Mesenchymal stem cell (in vitro differentiated cells and primary cell): ENCODE measurements around the gene ATG5. TPM values are rescaled to one million over a fixed set of nuclear protein-coding genes. Genes with fewer than 3 reads are reported as not detected.
A peak's percentile ranks its signal among the peaks of the same experiment; 100 is the strongest.

Source experiments
- DNase-seq: peaks from one replicate; pipeline ENCODE4 v3.0.0-alpha.2; 2013
- H2AFZ ChIP-seq: one replicate; pipeline ENCODE4 v1.6.1; 2013; ENCODE audit warnings: low read depth, mild to moderate bottlenecking, control low read depth, inconsistent platforms, low read length, moderate library complexity
- H2AK5ac ChIP-seq: 2 replicates; pipeline ENCODE4 v1.6.1; 2013; ENCODE audit warnings: low read length, moderate library complexity, mild to moderate bottlenecking, inconsistent platforms; ENCODE audit not compliant: severe bottlenecking
- H2BK120ac ChIP-seq: one replicate; pipeline ENCODE4 v1.6.1; 2013; ENCODE audit warnings: low read depth, mild to moderate bottlenecking, inconsistent platforms, low read length, moderate library complexity
- H2BK12ac ChIP-seq, 2 experiments: one replicate each; pipeline ENCODE4 v1.6.1; 2013; ENCODE audit warnings: inconsistent platforms in 2 of 2, low read length in 2 of 2, mild to moderate bottlenecking in 2 of 2, moderate library complexity in 2 of 2, control low read depth in 1 of 2
- H2BK15ac ChIP-seq: one replicate; pipeline ENCODE4 v1.6.1; 2013; ENCODE audit warnings: mild to moderate bottlenecking, low read depth, inconsistent platforms; ENCODE audit not compliant: poor library complexity, severe bottlenecking
- H2BK5ac ChIP-seq: 2 replicates; pipeline ENCODE4 v1.6.1; 2013; ENCODE audit warnings: low read depth, mild to moderate bottlenecking, low read length, control low read depth, inconsistent platforms; ENCODE audit not compliant: poor library complexity, severe bottlenecking
- H3K14ac ChIP-seq, 2 experiments: one replicate each; pipeline ENCODE4 v1.6.1; 2013; ENCODE audit warnings: inconsistent platforms in 2 of 2, low read length in 2 of 2, control low read depth in 1 of 2, mild to moderate bottlenecking in 1 of 2, moderate library complexity in 1 of 2
- H3K18ac ChIP-seq, 2 experiments: one replicate each; pipeline ENCODE4 v1.6.1; 2013; ENCODE audit warnings: inconsistent platforms in 2 of 2, low read length in 2 of 2, control low read depth in 1 of 2, low read depth in 1 of 2, mild to moderate bottlenecking in 1 of 2
- H3K23ac ChIP-seq, 2 experiments: one replicate each; pipeline ENCODE4 v1.6.1; 2013; ENCODE audit warnings: inconsistent platforms in 2 of 2, low read length in 2 of 2, mild to moderate bottlenecking in 2 of 2, moderate library complexity in 2 of 2, control low read depth in 1 of 2
- H3K27ac ChIP-seq: 2 replicates; pipeline ENCODE4 v1.5.1; 2013; ENCODE audit warnings: mild to moderate bottlenecking, moderate library complexity, low read length, control low read depth, inconsistent platforms; ENCODE audit not compliant: poor library complexity, severe bottlenecking
- H3K27me3 ChIP-seq, 2 experiments: 2 replicates each; pipeline versions ENCODE4 v1.6.1 to v1.7.0; 2013; ENCODE audit warnings: low read length in 2 of 2, mild to moderate bottlenecking in 2 of 2, moderate library complexity in 2 of 2, control low read depth in 1 of 2, inconsistent platforms in 1 of 2; ENCODE audit not compliant: control insufficient read depth in 1 of 2, insufficient read depth in 1 of 2
- H3K36me3 ChIP-seq, 2 experiments: 2 replicates each; pipeline versions ENCODE4 v1.6.1 to v1.7.0; 2013; ENCODE audit warnings: low read length in 2 of 2, control low read depth in 1 of 2, inconsistent platforms in 1 of 2, low read depth in 1 of 2, mild to moderate bottlenecking in 1 of 2; ENCODE audit not compliant: insufficient read depth in 2 of 2, control insufficient read depth in 1 of 2
- H3K4ac ChIP-seq, 2 experiments: one replicate each; pipeline ENCODE4 v1.6.1; 2013; ENCODE audit warnings: inconsistent platforms in 2 of 2, low read length in 2 of 2, mild to moderate bottlenecking in 2 of 2, moderate library complexity in 2 of 2, control low read depth in 1 of 2, low read depth in 1 of 2
- H3K4me1 ChIP-seq: 2 replicates; pipeline ENCODE4 v1.6.1; 2013; ENCODE audit warnings: low read depth, low read length, control low read depth; ENCODE audit not compliant: control insufficient read depth, insufficient read depth
- H3K4me2 ChIP-seq: 2 replicates; pipeline ENCODE4 v1.6.1; 2013; ENCODE audit warnings: low read length, mild to moderate bottlenecking, inconsistent platforms; ENCODE audit not compliant: poor library complexity, severe bottlenecking
- H3K4me3 ChIP-seq, 2 experiments: 2 replicates each; pipeline versions ENCODE4 v1.5.1 to v1.7.0; 2013; ENCODE audit warnings: low read length in 2 of 2, mild to moderate bottlenecking in 2 of 2, control low read depth in 1 of 2, low read depth in 1 of 2; ENCODE audit not compliant: insufficient read depth in 1 of 2
- H3K79me1 ChIP-seq: replicated peaks from 2 replicates; pipeline ENCODE4 v1.6.1; 2013; ENCODE audit warnings: mild to moderate bottlenecking, control low read depth, low read length, inconsistent platforms; ENCODE audit not compliant: poor library complexity, severe bottlenecking
- H3K9ac ChIP-seq: 2 replicates; pipeline ENCODE4 v1.7.0; 2013; ENCODE audit warnings: mild to moderate bottlenecking, low read length, moderate library complexity
- H3K9me3 ChIP-seq: 2 replicates; pipeline ENCODE4 v1.7.0; 2013; ENCODE audit warnings: mild to moderate bottlenecking, low read length; ENCODE audit not compliant: control insufficient read depth
- H4K8ac ChIP-seq: one replicate; pipeline ENCODE4 v1.6.1; 2013; ENCODE audit warnings: inconsistent platforms, mild to moderate bottlenecking, low read length, moderate library complexity
- H4K91ac ChIP-seq: one replicate; pipeline ENCODE4 v1.6.1; 2013; ENCODE audit warnings: mild to moderate bottlenecking, low read length, inconsistent platforms
- WGBS: methylation state at CpG from one replicate; pipeline ENCODE4 v1.1.7; 2013; ENCODE audit warnings: mixed read lengths; 5-methylcytosine and 5-hydroxymethylcytosine counted together
- polyA plus RNA-seq, 2 experiments: library from polyadenylated mRNA; stranded (reverse); fragments of 200-250 nt; gene quantifications; one replicate each; pipeline ENCODE4 v1.2.3, GENCODE V29; 2013

Gene ATG5
- polyA plus RNA-seq (2013, experiment 1 of 2): 16.8 TPM
- 18.5 TPM for polyA plus RNA-seq (2013, experiment 2 of 2)

DNA sequence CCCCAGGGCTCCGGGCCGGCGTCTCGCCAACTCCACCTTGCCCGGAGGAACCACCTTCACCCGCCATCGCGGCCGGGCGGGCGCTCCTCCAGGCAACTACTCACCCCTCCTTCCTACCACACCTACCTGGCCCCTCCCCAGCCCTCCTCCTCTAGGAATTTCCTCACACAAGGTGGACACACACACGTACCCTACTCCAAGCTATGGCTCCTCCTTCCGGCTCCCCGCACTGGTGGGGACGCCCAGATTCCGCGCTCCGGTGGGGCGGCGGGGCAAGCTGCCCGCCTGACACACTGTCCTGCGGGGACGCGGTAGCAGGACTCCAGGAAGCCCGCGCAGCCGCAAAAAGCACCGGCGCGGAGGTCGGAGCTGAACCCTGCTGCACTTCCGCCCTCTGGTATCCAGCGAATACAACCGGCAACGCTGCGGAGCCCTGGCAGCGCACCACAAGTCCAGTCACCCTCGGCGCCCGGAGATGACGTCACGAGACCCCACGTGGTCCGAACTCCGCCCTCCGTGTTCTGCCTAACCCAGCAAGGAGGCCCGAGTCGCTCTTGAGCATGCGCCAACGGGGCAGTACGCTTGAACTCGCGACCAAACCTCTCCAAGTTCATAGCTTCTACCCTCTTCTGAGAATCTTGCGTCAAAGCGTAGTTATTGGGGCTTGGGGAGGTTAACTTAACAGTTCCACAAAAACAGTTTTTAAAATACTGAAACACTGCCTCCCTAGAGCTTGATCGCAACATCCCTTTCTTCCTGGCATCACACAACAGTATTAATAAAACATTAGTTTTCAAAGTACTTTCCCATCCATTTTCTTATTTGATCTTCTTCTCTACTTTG is at the start of gene ATG5:
Gene ATG5, minus strand, starts transcription at position 425 of the 843 bp plus-strand sequence. CDS start 9,552 bp downstream, outside the sequence.
- peak within 1 kb of the TSS; percentile 56 for H2BK120ac ChIP-seq
- peak within 1 kb of the TSS; percentile 96 for H2AFZ ChIP-seq
- no peaks in the 10 kb centered on the region for H3K36me3 ChIP-seq

DNA sequence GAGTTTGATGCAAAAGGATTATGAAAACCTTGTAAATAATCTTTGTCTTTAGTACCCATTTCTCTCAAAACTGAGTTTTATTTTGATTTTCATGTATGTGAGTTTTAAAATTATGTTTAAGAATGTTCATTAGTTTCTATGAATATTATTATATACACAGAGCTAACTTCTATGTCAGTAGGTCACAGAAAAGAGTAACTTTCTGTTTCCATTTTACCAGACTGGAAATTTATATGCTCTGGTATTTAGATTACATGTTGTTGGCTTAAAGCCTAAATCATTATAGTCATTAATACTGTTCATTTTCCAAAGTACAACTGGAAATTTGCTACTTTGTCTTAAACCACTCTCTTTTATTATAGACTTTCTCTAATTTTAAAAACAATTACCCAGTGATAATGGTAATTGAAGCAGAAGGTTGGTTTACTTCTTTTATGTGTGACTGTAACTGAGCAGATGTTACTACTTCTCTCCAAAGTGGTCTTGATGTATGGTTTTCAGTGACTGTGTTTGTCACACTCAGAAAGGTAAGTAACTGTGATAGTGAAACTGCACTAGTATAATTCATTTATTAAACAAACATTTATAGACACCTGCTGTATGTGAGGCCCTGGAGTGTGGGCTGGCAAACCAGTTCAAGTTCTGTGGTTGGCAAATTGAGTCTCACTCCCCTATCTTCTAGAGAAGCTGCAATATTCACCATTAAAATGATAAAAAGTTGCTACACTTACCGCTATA is 48.1 kb upstream of the ATG5 start:
- H3K27ac ChIP-seq: no peak overlapping the region
- no peak overlapping the region for H3K23ac ChIP-seq
- H2AFZ ChIP-seq: no peak overlapping the region
- H3K4me3 ChIP-seq: no peak overlapping the region
- peaks cover 1% of the 10 kb centered on the region for H3K4me1 ChIP-seq
- H3K9me3 ChIP-seq: no peaks in the 10 kb centered on the region
- no peaks in the 10 kb centered on the region for H3K27me3 ChIP-seq
- H4K8ac ChIP-seq: no peak overlapping the region
- no peak overlapping the region for H3K4me2 ChIP-seq
- H3K14ac ChIP-seq: no peak overlapping the region
- no peak overlapping the region for H2AK5ac ChIP-seq
- no peak overlapping the region for H3K9ac ChIP-seq
- no peak overlapping the region for H2BK5ac ChIP-seq
- no peaks in the 10 kb centered on the region for H3K36me3 ChIP-seq
- no peak overlapping the region for H3K18ac ChIP-seq
- H3K4ac ChIP-seq: no peak overlapping the region
- no peak overlapping the region for H2BK120ac ChIP-seq
- no CpG with 5 or more reads among the region's 1 CpG for WGBS
- no peak overlapping the region for H2BK15ac ChIP-seq
- DNase-seq: no peak
- H4K91ac ChIP-seq: no peak overlapping the region
- no peaks in the 10 kb centered on the region for H3K79me1 ChIP-seq
- no peak overlapping the region for H2BK12ac ChIP-seq

More for the DNA sequence above, at the start of gene ATG5:
- peak within 1 kb of the TSS; percentile 89 for H4K8ac ChIP-seq
- H3K27me3 ChIP-seq: peaks cover 11 to 12% of the 10 kb centered on the region in 2 experiments
- H3K79me1 ChIP-seq: peaks cover 2% of the 10 kb centered on the region
- WGBS: 2% methylated on average over 47 of the region's 56 CpGs
- peak within 1 kb of the TSS; percentile 2 to 81 for H3K4ac ChIP-seq
- peaks cover 3% of the 10 kb centered on the region for H3K4me1 ChIP-seq
- H2BK15ac ChIP-seq: peak within 1 kb of the TSS; percentile 38
- H3K14ac ChIP-seq: peak within 1 kb of the TSS in 1 of 2 experiments; percentile 96
- peak within 1 kb of the TSS; percentile 81 to 94 for H3K4me3 ChIP-seq
- peak within 1 kb of the TSS; percentile 94 for H3K9ac ChIP-seq
- no peak within 1 kb of the TSS for H2AK5ac ChIP-seq
- H2BK12ac ChIP-seq: peak within 1 kb of the TSS in 1 of 2 experiments; percentile 54
- H3K23ac ChIP-seq: peak within 1 kb of the TSS in 1 of 2 experiments; percentile 32
- peak within 1 kb of the TSS; percentile 85 for H3K27ac ChIP-seq
- H3K18ac ChIP-seq: peak within 1 kb of the TSS; percentile 58 to 97
- DNase-seq: peak; percentile 99
- peak within 1 kb of the TSS; percentile 55 for H4K91ac ChIP-seq
- H3K4me2 ChIP-seq: peak within 1 kb of the TSS; percentile 75
- H3K9me3 ChIP-seq: no peaks in the 10 kb centered on the region
- no peak within 1 kb of the TSS for H2BK5ac ChIP-seq

DNA sequence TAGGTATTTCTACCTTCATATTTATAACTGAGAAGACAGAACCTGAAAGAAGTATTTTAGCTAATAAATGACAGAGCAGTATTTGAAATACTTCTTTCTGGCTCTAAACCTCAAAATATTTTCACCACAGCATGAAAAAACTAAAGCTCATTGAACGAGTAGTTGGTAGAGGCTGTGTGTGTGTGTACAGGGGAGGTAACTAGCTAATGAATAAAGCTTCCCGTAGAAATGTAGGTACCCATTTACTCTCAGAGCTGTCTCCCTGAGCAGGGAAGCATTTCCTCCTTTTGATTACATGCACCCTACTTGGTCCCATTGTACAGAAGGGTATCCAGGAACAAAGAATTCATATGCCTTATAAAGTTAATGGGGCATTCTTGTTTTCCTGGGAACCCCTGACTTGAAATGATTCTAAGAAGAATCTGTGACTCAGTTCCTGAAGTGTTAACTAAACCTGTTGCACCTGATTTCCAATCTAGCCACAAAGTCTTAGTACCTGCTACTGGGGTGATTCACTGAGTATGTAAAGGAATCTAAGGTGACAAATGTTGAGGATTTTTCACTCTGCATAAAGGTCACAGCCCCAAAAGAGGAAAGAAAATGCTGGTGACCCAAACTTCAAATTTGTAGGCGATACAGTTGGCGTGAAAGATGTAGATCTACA is 47.4 kb upstream of the ATG5 start:
- Histone ChIP-seq H4K8ac (no peak overlapping the region), H3K4me1 (peaks cover 1% of the 10 kb centered on the region), H3K4ac (no peak overlapping the region), H2BK120ac (no peak overlapping the region), H4K91ac (no peak overlapping the region), H3K27me3 (no peaks in the 10 kb centered on the region), H3K9me3 (no peaks in the 10 kb centered on the region), H3K23ac (no peak overlapping the region), H3K27ac (no peak overlapping the region), H3K14ac (no peak overlapping the region), H2AK5ac (no peak overlapping the region), H3K4me3 (no peak overlapping the region), H2AFZ (no peak overlapping the region), H3K4me2 (no peak overlapping the region), H3K18ac (no peak overlapping the region), H3K9ac (no peak overlapping the region), H3K36me3 (no peaks in the 10 kb centered on the region), H2BK12ac (no peak overlapping the region), H2BK15ac (no peak overlapping the region), H3K79me1 (no peaks in the 10 kb centered on the region), H2BK5ac (no peak overlapping the region)
- no CpG with 5 or more reads among the region's 4 CpGs for WGBS
- DNase-seq: no peak
